Cardiac fibroblast (primary cell): ENCODE results near the gene EEF1AKMT3.

Experiments
- DNase-seq, 2 donors: peaks; one replicate each; pipeline versions ENCODE4 v3.0.0 to v3.0.0-alpha.2; 2010; ENCODE audit warnings: low read depth in 2 of 2
- H3K4me3 ChIP-seq, 2 donors: replicated peaks in 1 of 2; 1 replicate in 1 of 2; 2 replicates in 1 of 2; pipeline ENCODE4 v1.5.1; 2011; ENCODE audit warnings: low read depth in 2 of 2, low read length in 2 of 2, mild to moderate bottlenecking in 2 of 2, moderate library complexity in 1 of 2
- TF ChIP-seq, protein P1 (sequence below): IDR thresholded peaks from one replicate; pipeline ENCODE4 v1.5.1; 2011; ENCODE audit warnings: low read depth, mild to moderate bottlenecking, low read length, inconsistent platforms

EEF1AKMT3 gene

DNA sequence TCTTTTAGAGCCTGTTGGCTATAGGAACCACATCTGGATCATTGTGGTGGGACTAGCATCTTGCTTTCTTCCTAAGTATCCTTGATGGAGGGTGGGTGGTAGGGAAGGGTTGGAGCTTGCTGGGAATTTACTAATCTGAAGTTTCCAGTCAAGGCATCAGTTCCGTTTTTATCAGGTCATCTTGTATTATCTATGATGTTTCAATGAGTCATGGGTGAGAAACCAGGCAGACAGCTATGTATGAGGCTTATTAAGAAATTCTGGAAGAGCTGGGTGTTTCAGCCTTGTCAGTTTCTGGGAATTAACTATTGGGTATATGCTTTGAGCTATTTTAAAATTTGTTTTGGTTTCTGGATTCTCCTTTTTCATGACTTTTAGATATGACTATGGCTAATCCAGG is 21.5 kb downstream of the EEF1AKMT3 start:
- no peak overlapping the region for H3K4me3 ChIP-seq
- peak; percentile 78 to 86 for DNase-seq
- TF ChIP-seq, protein P1, sequence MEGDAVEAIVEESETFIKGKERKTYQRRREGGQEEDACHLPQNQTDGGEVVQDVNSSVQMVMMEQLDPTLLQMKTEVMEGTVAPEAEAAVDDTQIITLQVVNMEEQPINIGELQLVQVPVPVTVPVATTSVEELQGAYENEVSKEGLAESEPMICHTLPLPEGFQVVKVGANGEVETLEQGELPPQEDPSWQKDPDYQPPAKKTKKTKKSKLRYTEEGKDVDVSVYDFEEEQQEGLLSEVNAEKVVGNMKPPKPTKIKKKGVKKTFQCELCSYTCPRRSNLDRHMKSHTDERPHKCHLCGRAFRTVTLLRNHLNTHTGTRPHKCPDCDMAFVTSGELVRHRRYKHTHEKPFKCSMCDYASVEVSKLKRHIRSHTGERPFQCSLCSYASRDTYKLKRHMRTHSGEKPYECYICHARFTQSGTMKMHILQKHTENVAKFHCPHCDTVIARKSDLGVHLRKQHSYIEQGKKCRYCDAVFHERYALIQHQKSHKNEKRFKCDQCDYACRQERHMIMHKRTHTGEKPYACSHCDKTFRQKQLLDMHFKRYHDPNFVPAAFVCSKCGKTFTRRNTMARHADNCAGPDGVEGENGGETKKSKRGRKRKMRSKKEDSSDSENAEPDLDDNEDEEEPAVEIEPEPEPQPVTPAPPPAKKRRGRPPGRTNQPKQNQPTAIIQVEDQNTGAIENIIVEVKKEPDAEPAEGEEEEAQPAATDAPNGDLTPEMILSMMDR = no peak

DNA sequence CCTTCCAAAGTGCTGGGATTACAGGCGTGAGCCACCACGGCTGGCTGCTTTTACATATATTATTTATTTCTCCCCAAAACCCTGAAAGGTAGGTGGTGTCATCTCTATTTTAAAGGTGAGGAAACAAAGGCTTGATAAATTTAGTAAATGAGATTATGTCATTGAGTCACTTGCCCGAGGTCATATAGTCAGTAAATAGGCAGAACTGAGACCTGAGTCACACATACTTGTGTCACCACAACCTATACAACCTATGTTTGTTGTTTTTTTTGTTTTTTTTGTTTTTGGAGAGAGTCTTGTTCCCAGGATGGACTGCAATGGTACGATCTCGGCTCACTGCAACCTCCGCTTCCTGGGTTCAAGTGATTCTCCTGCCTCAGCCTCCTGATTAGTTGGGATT is 22.9 kb downstream of the EEF1AKMT3 start:
- TF ChIP-seq, protein P1 = no peak

DNA sequence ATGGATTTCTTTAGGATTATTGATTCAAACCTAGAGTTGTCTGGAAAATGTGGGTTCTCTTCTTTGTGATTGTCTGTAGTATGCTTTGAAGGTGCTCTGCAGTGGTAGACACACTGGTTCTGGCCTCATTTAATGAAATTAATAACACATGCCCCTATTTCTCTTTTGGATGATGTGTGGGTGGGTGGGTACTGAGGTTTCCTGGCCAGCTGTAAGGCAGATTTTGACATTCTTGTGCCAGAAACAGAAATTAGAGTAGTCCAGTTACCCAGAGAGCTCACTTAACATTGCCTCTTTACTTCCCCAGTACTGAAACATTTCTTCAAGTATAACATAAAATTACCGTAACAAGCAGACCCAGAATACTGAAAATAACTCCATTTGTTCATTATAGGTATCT is 24.6 kb downstream of the EEF1AKMT3 start:
- no peak for DNase-seq
- H3K4me3 ChIP-seq = no peak overlapping the region
- TF ChIP-seq, protein P1 = no peak

More for the DNA sequence above, 22.9 kb downstream of the EEF1AKMT3 start:
- H3K4me3 ChIP-seq = no peak overlapping the region
- DNase-seq = peak in 1 of 2 donors; percentile 40

- no peak for DNase-seq
- TF ChIP-seq, protein P1 = no peak
- H3K4me3 ChIP-seq = no peak overlapping the region
Observed at GRCh38 chr12:57797933-57798332, 25.5 kb downstream of the EEF1AKMT3 start.

GRCh38 chr12:57800965-57801364 is 28.6 kb downstream of the EEF1AKMT3 start:
- H3K4me3 ChIP-seq = no peak overlapping the region
- TF ChIP-seq, protein P1 = no peak
- DNase-seq = no peak

DNA sequence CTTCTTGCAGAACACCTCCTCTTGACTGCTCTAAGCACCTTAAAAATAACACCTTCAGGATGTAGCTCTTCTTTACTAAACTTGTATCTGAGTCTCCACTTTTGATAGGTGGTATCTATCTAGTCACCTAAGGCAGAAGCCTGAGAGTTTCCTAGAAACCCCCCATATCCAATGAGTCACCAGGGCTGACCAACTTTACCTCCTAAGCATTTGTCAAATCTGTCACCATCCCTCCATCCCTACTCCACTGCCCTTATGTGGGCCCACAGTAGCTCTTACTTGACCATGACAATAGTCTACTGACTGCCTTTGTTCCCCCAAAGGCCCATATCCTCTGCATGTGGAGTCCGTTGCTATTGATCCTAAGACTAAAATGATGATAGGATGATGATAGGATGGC is 30.2 kb downstream of the EEF1AKMT3 start:
- DNase-seq = no peak
- H3K4me3 ChIP-seq = no peak overlapping the region
- TF ChIP-seq, protein P1 = no peak

- DNase-seq = peak; percentile 63
- TF ChIP-seq, protein P1 = peak; percentile 89
- no peak overlapping the region for H3K4me3 ChIP-seq
Observed at GRCh38 chr12:57803319-57803893, 31.0 kb downstream of the EEF1AKMT3 start.
